HCT116 (cell line): ENCODE results near the gene CTIF. TPM values are rescaled to one million over a fixed set of nuclear protein-coding genes. Genes with fewer than 3 reads are reported as not detected.

Experiments used
- ATAC-seq: fragments of 200-7000 bp; cut with Tn5 transposase; 2 replicates; pipeline ENCODE4 v1.9.1; 2020; ENCODE audit warnings: mild to moderate bottlenecking, moderate library complexity
- BruUV-seq: library from RNA; stranded (reverse); fragments of 400-500 nt; replicated peaks from 2 replicates; lab custom pipeline; 2021; lab: Mats Ljungman, UMichigan
- CTCF ChIA-PET: fragments of 300-600 bp; sonication (Branson Sonifier 250); formaldehyde crosslinking; loops from one replicate; lab custom pipeline; 2021; ENCODE audit warnings: antibody characterized with exemption; lab: Charles Lee
- POLR2A ChIA-PET: fragments of 300-600, 350-600 bp; sonication (Branson Sonifier 250); formaldehyde crosslinking; loops from one replicate; lab custom pipeline; 2021; ENCODE audit warnings: antibody characterized with exemption; lab: Charles Lee
- RAD21 ChIA-PET, 2 experiments: fragments of 300-600 bp; sonication (Branson Sonifier 250); formaldehyde crosslinking; loops; one replicate each; lab custom pipeline; 2023; ENCODE audit warnings: low total read pairs in 2 of 2; ENCODE audit not compliant: uncharacterized antibody in 2 of 2, unreplicated experiment in 2 of 2, low non-redundant PET in 1 of 2; lab: Charles Lee
- DNase-seq: peaks from one replicate; pipeline ENCODE4 v3.0.0-alpha.2; 2010; ENCODE audit warnings: low read depth, low spot score
- H2AFZ ChIP-seq: fragments of 200-600 bp; shearing (Covaris generic), sonication (generic); 2 replicates; pipeline ENCODE4 v1.6.1; 2017; ENCODE audit warnings: low read depth, mixed run types, mixed read lengths, antibody characterized with exemption, low read length; ENCODE audit not compliant: poor library complexity, severe bottlenecking
- H3K27ac ChIP-seq: 2 replicates; pipeline ENCODE4 v1.5.1; 2012; ENCODE audit warnings: low read depth, low read length
- H3K27me3 ChIP-seq: fragments of 200-600 bp; sonication (generic); 2 replicates; pipeline ENCODE4 v1.6.1; 2016; ENCODE audit warnings: mixed run types, low read length, mixed read lengths; ENCODE audit not compliant: insufficient read depth
- H3K36me3 ChIP-seq, 2 experiments: fragments of 200-500 bp in 1 of 2; fragments of 200-600 bp in 1 of 2; sonication (Bioruptor generic) in 1 of 2; sonication (generic) in 1 of 2; 2 replicates each; pipeline versions ENCODE4 v1.5.1 to v1.6.1; 2014 to 2016; ENCODE audit warnings: low read length in 2 of 2, inconsistent platforms in 1 of 2, mixed read lengths in 1 of 2, mixed run types in 1 of 2; ENCODE audit not compliant: insufficient read depth in 2 of 2, control insufficient read depth in 1 of 2
- H3K4me1 ChIP-seq, 2 experiments: fragments of 200-600 bp in 1 of 2; sonication (generic) in 1 of 2; 2 replicates each; pipeline versions ENCODE4 v1.5.1 to v1.6.1; 2012 to 2017; ENCODE audit warnings: low read length in 2 of 2, inconsistent platforms in 1 of 2, mild to moderate bottlenecking in 1 of 2, mixed read lengths in 1 of 2, mixed run types in 1 of 2, moderate library complexity in 1 of 2; ENCODE audit not compliant: insufficient read depth in 2 of 2, control insufficient read depth in 1 of 2
- H3K4me2 ChIP-seq: fragments of 200-600 bp; sonication (generic); 2 replicates; pipeline ENCODE4 v1.6.1; 2017; ENCODE audit warnings: mixed run types, low read length, mixed read lengths
- H3K4me3 ChIP-seq, 2 experiments: fragments of 200-600 bp in 1 of 2; sonication (generic) in 1 of 2; replicated peaks in 1 of 2; 2 replicates each; pipeline ENCODE4 v1.5.1; 2011 to 2016; ENCODE audit warnings: low read length in 2 of 2, control low read depth in 1 of 2, low read depth in 1 of 2, mild to moderate bottlenecking in 1 of 2, mixed read lengths in 1 of 2, mixed run types in 1 of 2
- H3K79me2 ChIP-seq: fragments of 200-600 bp; sonication (generic); 2 replicates; pipeline ENCODE4 v1.6.1; 2017; ENCODE audit warnings: mild to moderate bottlenecking, mixed run types, low read length, moderate library complexity, mixed read lengths; ENCODE audit not compliant: insufficient read depth
- H3K9ac ChIP-seq: fragments of 200-600 bp; sonication (generic); 2 replicates; pipeline ENCODE4 v1.6.1; 2016; ENCODE audit warnings: low read length, mixed read lengths
- H3K9me2 ChIP-seq: fragments of 200-600 bp; sonication (generic), shearing (Covaris generic); 2 replicates; pipeline ENCODE4 v1.6.1; 2017; ENCODE audit warnings: mixed run types, mild to moderate bottlenecking, moderate library complexity; ENCODE audit not compliant: insufficient read depth
- H3K9me3 ChIP-seq, 2 experiments: fragments of 200-500 bp in 1 of 2; fragments of 200-600 bp in 1 of 2; sonication (Bioruptor generic) in 1 of 2; sonication (generic) in 1 of 2; 2 replicates each; pipeline ENCODE4 v1.6.1; 2014 to 2017; ENCODE audit warnings: low read length in 2 of 2, mixed read lengths in 2 of 2, inconsistent platforms in 1 of 2, low read depth in 1 of 2, mild to moderate bottlenecking in 1 of 2, mixed run types in 1 of 2, moderate library complexity in 1 of 2; ENCODE audit not compliant: control insufficient read depth in 1 of 2, insufficient read depth in 1 of 2
- H4K20me1 ChIP-seq: fragments of 200-600 bp; sonication (generic), shearing (Covaris generic); 2 replicates; pipeline ENCODE4 v1.6.1; 2017; ENCODE audit warnings: mixed run types, mild to moderate bottlenecking, moderate library complexity; ENCODE audit not compliant: insufficient read depth
- ATF3 ChIP-seq: IDR thresholded peaks from 2 replicates; pipeline ENCODE4 v1.6.1; 2012
- CBX3 ChIP-seq: IDR thresholded peaks from 2 replicates; pipeline ENCODE4 v1.6.1; 2012; ENCODE audit warnings: low read depth
- CEBPB ChIP-seq: IDR thresholded peaks from 2 replicates; pipeline ENCODE4 v1.6.1; 2012; ENCODE audit warnings: low read depth
- CTCF ChIP-seq, 3 experiments: fragments of 200-600 bp in 1 of 3; sonication (generic) in 1 of 3; IDR thresholded peaks in 2 of 3; conservative IDR thresholded peaks in 1 of 3; 2 replicates each; pipeline ENCODE4 v1.5.1; 2012 to 2017; ENCODE audit warnings: low read depth in 2 of 3, low read length in 2 of 3, antibody characterized with exemption in 1 of 3, borderline replicate concordance in 1 of 3, control low read depth in 1 of 3, mild to moderate bottlenecking in 1 of 3, mixed read lengths in 1 of 3, mixed run types in 1 of 3, moderate library complexity in 1 of 3; ENCODE audit not compliant: insufficient read depth in 1 of 3
- ELF1 ChIP-seq: IDR thresholded peaks from 2 replicates; pipeline ENCODE4 v1.6.1; 2012; ENCODE audit warnings: low read depth, borderline replicate concordance
- EZH2 ChIP-seq: fragments of 200-600 bp; sonication (generic); IDR thresholded peaks from 2 replicates; pipeline ENCODE4 v1.6.1; 2017; ENCODE audit warnings: antibody characterized with exemption, mixed run types
- FOSL1 ChIP-seq: IDR thresholded peaks from 2 replicates; pipeline ENCODE4 v1.6.1; 2012; ENCODE audit warnings: low read depth
- JUND ChIP-seq: IDR thresholded peaks from 2 replicates; pipeline ENCODE4 v1.6.1; 2012
- POLR2A ChIP-seq: IDR thresholded peaks from 2 replicates; pipeline ENCODE4 v1.7.0; 2011; ENCODE audit warnings: borderline replicate concordance; ENCODE audit not compliant: insufficient read depth, insufficient read length; ENCODE audit errors: extremely low read depth
- POLR2AphosphoS5 ChIP-seq: IDR thresholded peaks from 2 replicates; pipeline ENCODE4 v1.6.1; 2011; ENCODE audit warnings: mild to moderate bottlenecking, low read depth, low read length, moderate library complexity
- RAD21 ChIP-seq: IDR thresholded peaks from 2 replicates; pipeline ENCODE4 v1.6.1; 2012; ENCODE audit warnings: low read depth, mild to moderate bottlenecking
- REST ChIP-seq: IDR thresholded peaks from 2 replicates; pipeline ENCODE4 v1.6.1; 2012; ENCODE audit warnings: low read depth
- SIN3A ChIP-seq: IDR thresholded peaks from 2 replicates; pipeline ENCODE4 v1.6.1; 2012; ENCODE audit warnings: low read depth
- SP1 ChIP-seq: IDR thresholded peaks from 2 replicates; pipeline ENCODE4 v1.6.1; 2012; ENCODE audit warnings: low read depth
- SRF ChIP-seq: IDR thresholded peaks from 2 replicates; pipeline ENCODE4 v1.6.1; 2012; ENCODE audit warnings: low read depth
- TCF7L2 ChIP-seq: IDR thresholded peaks from 2 replicates; pipeline ENCODE4 v1.7.0; 2011; ENCODE audit warnings: borderline replicate concordance, inconsistent platforms; ENCODE audit not compliant: insufficient read depth, insufficient read length; ENCODE audit errors: extremely low read depth
- YY1 ChIP-seq: IDR thresholded peaks from 2 replicates; pipeline ENCODE4 v1.6.1; 2011; ENCODE audit warnings: low read length, low read depth, moderate library complexity, mild to moderate bottlenecking; ENCODE audit not compliant: insufficient replicate concordance; ENCODE audit errors: extremely low read depth
- ZBTB33 ChIP-seq: IDR thresholded peaks from 2 replicates; pipeline ENCODE4 v1.6.1; 2011; ENCODE audit warnings: mild to moderate bottlenecking, low read length, moderate library complexity; ENCODE audit not compliant: insufficient replicate concordance; ENCODE audit errors: extremely low read depth
- ZNF274 ChIP-seq: fragments of 200-500 bp; sonication (Bioruptor generic); IDR thresholded peaks from 2 replicates; pipeline ENCODE4 v1.6.1; 2014; ENCODE audit warnings: mild to moderate bottlenecking, low read depth, low read length, inconsistent platforms
- intact Hi-C: fragments of 100-400 bp; cut with micrococcal nuclease; formaldehyde crosslinking; loops from 2 replicates; pipeline ENCODE4 v1.10.0; 2022
- total RNA-seq: library from RNA; stranded (reverse); gene quantifications from one replicate; pipeline ENCODE4 v1.2.1, GENCODE V29; 2021; ENCODE audit not compliant: unreplicated experiment

CTIF gene
- total RNA-seq, 1 experiment from 2014 or later, result 19.7 TPM

GRCh38 chr18:48765053-48765452 lies 226.2 kb downstream of the CTIF start:
- DNase-seq (no peak), ATAC-seq (no peak)
- ChIA-PET POLR2A (no interaction called here), RAD21 (no interaction called here), CTCF (no interaction called here)
- no peak for TF ChIP-seq REST
- TF ChIP-seq ZNF274, result no peak
- no peak for TF ChIP-seq TCF7L2
- no peak for TF ChIP-seq YY1
- no peak for TF ChIP-seq SP1
- TF ChIP-seq JUND, result no peak
- no peak for TF ChIP-seq CBX3
- no peak for TF ChIP-seq ELF1
- no peak for TF ChIP-seq FOSL1
- no peak for TF ChIP-seq RAD21
- TF ChIP-seq SIN3A, result no peak
- TF ChIP-seq EZH2, result no peak
- TF ChIP-seq CEBPB, result no peak
- no peak for TF ChIP-seq CTCF (IDR thresholded peaks at IDR 0.05 in 2 of 3, conservative IDR thresholded peaks at IDR 0.05 in 1 of 3; ENCODE audit: borderline replicate concordance in 1 of 3, insufficient read depth in 1 of 3, low read depth in 2 of 3, low read length in 2 of 3)
- TF ChIP-seq ZBTB33, result no peak
- no peak for TF ChIP-seq POLR2AphosphoS5
- TF ChIP-seq SRF, result no peak
- no peak for TF ChIP-seq ATF3
- no peak for TF ChIP-seq POLR2A
- Histone ChIP-seq H3K9me3 (no peaks in the 10 kb centered on the region), H3K9me2 (no peaks in the 10 kb centered on the region), H3K4me3 (no peak overlapping the region), H2AFZ (no peak overlapping the region), H3K27ac (no peak overlapping the region), H3K36me3 (no peaks in the 10 kb centered on the region), H3K9ac (no peak overlapping the region), H3K4me1 (no peaks in the 10 kb centered on the region), H3K79me2 (no peaks in the 10 kb centered on the region), H3K27me3 (no peaks in the 10 kb centered on the region), H3K4me2 (no peak overlapping the region), H4K20me1 (no peaks in the 10 kb centered on the region)
- BruUV-seq, result no TSS peak
- intact Hi-C loops, result no loop called here
